Endothelial cell of umbilical vein (primary cell): Measurements from ENCODE around the gene ZFYVE9.

Experiments
- EZH2 ChIP-seq: IDR thresholded peaks from 2 replicates; pipeline ENCODE4 v1.6.1; 2012; ENCODE audit warnings: borderline replicate concordance, low read depth, mild to moderate bottlenecking, moderate library complexity, low read length, inconsistent platforms; ENCODE audit not compliant: severe bottlenecking
- FOS ChIP-seq: IDR thresholded peaks from 2 replicates; pipeline ENCODE4 v1.6.1; 2011; ENCODE audit warnings: mild to moderate bottlenecking, low read length, moderate library complexity, borderline replicate concordance; ENCODE audit not compliant: insufficient read depth
- POLR2A ChIP-seq: IDR thresholded peaks from 2 replicates; pipeline ENCODE4 v1.6.1; 2012; ENCODE audit warnings: low read depth, mild to moderate bottlenecking, control low read depth, low read length
- POLR2AphosphoS5 ChIP-seq: IDR thresholded peaks from 2 replicates; pipeline ENCODE4 v1.6.1; 2012; ENCODE audit warnings: low read depth, mild to moderate bottlenecking, control low read depth, low read length, moderate library complexity; ENCODE audit not compliant: insufficient read depth
- TF ChIP-seq, protein P1 (sequence below), 2 donors: IDR thresholded peaks; 1 replicate in 1 of 2; 2 replicates in 1 of 2; pipeline ENCODE4 v1.5.1; 2011; ENCODE audit warnings: low read length in 2 of 2, mild to moderate bottlenecking in 2 of 2, moderate library complexity in 2 of 2, control low read depth in 1 of 2, inconsistent platforms in 1 of 2, low read depth in 1 of 2; ENCODE audit not compliant: insufficient read depth in 1 of 2; ENCODE audit errors: extremely low read depth in 1 of 2
- TF ChIP-seq, protein P2 (sequence below): IDR thresholded peaks from 2 replicates; pipeline ENCODE4 v1.6.1; 2011; ENCODE audit not compliant: insufficient read depth, insufficient read length

DNA sequence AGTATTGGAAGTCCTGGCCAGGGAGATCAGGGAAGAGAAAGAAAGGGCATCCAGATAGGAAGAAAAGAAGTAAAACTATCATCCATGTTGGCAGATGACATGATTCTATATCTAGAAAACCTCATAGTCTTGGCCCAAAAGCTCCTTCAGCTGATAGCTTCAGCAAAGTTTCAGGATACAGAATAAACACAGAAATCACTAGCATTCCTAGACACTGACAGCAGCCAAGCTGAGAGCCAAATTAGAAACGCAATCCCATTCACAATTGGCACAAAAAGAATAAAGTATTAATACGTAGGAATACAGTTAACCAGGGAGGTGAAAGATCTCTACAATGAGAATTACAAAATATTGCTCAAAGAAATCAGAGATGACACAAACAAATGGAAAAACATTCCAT, 44.6 kb downstream of the ZFYVE9 start:
- TF ChIP-seq POLR2AphosphoS5: no peak
- TF ChIP-seq, protein P1, sequence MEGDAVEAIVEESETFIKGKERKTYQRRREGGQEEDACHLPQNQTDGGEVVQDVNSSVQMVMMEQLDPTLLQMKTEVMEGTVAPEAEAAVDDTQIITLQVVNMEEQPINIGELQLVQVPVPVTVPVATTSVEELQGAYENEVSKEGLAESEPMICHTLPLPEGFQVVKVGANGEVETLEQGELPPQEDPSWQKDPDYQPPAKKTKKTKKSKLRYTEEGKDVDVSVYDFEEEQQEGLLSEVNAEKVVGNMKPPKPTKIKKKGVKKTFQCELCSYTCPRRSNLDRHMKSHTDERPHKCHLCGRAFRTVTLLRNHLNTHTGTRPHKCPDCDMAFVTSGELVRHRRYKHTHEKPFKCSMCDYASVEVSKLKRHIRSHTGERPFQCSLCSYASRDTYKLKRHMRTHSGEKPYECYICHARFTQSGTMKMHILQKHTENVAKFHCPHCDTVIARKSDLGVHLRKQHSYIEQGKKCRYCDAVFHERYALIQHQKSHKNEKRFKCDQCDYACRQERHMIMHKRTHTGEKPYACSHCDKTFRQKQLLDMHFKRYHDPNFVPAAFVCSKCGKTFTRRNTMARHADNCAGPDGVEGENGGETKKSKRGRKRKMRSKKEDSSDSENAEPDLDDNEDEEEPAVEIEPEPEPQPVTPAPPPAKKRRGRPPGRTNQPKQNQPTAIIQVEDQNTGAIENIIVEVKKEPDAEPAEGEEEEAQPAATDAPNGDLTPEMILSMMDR (IDR thresholded peaks at IDR 0.05; ENCODE audit: extremely low read depth in 1 of 2, insufficient read depth in 1 of 2, low read depth in 1 of 2, low read length in 2 of 2): no peak
- TF ChIP-seq POLR2A: no peak
- no peak for TF ChIP-seq EZH2
- TF ChIP-seq FOS: no peak
- TF ChIP-seq, protein P2, sequence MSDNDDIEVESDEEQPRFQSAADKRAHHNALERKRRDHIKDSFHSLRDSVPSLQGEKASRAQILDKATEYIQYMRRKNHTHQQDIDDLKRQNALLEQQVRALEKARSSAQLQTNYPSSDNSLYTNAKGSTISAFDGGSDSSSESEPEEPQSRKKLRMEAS: no peak
